NT2/D1 (cell line): ENCODE results near the gene RYK.

Experiments used
- SUZ12 ChIP-seq: IDR thresholded peaks from 2 replicates; pipeline ENCODE4 v1.6.1; 2011; ENCODE audit not compliant: insufficient read length, insufficient read depth; ENCODE audit errors: extremely low read depth
- YY1 ChIP-seq: IDR thresholded peaks from 2 replicates; pipeline ENCODE4 v1.6.1; 2011; ENCODE audit not compliant: insufficient read length, insufficient read depth

DNA sequence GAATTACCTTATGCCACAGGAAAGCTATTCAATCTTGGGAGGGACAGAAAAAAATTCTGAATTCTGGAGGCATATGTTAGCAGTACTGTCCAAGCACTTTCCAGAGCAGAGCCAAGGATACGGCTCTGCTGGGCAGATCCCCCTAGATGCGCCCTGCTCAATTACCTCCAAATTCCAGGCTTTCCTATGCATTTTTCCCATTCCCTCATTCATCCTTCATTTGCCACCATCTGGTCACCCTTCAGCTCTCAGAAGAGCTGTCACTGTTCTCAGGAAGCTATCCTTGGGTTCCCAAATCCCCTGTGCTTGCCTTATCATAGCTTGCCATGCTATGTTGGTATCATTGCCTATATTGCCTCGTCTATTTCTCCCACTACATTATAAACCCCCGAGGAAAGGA, 45.2 kb downstream of the RYK start:
- no peak for TF ChIP-seq YY1
- no peak for TF ChIP-seq SUZ12
